ENCODE measurements around the gene CCDC146.
"Not testable (repeated sequence)": the region's sequence is repeated elsewhere in the genome, so short reads cannot be mapped to it uniquely, and the experiment has no call there.

CCDC146 gene

DNA sequence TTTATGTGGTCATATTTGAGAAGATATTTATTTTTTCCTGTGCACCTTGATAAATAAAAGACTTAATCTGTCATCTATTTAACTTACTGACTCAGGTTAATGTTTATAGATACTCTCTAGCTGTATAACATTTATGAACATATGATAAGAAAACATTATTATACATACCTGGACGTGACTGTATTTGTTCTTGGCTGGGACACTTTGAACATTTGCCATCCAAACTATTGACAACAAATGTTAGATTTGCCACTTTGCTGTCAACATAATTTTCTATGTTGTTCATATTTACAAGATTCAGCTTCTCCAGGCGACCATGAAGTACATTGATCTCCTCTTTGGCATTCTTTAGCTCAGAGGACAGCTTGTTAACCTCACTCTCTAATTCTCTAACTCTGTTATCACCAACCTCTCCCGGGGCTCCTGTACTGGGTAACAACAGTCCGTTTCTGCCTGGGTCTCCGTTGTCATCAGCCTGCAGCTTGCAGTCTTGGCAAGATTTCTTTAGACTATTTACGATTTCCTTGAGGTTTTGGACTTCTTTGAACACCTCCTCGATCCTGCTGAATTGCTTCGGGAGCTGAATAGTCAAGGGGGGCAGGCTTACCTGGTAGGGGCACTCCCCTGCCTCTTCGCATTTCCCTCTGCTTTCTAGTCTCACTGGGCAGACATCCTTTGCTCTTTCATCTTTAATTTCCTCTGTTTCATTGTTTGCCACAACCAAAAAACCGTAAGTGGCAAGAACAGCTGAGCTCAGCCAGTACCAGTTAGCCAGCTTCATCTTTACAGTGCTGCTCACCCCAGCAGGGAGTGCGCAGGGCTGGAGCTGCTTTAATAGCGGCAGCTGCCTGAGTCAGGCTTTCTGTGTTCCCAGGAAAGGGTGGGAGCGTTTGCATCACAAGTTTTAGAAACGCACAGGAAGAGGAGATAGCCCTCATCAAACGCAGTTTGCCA, 76.9 kb downstream of the CCDC146 start, which contains the start of gene FGL2:
FGL2 (minus strand) TSS at position 807 of the 954 bp plus-strand sequence; CDS start at position 781, 26 bp downstream.
- H3K9me3 ChIP-seq (ENCODE audit: control insufficient read depth, low read length) = no peaks in the 10 kb centered on the region
- WGBS, 2 experiments = 37 to 40% methylated on average over 14 to 15 of the region's 15 CpGs
- H3K4me1 ChIP-seq (ENCODE audit: control insufficient read depth, insufficient read depth, low read length) = peaks cover 5% of the 10 kb centered on the region
- H3K27me3 ChIP-seq (ENCODE audit: control insufficient read depth, insufficient read depth, low read length, poor library complexity, severe bottlenecking) = no peaks in the 10 kb centered on the region
- H3K27ac ChIP-seq (ENCODE audit: insufficient read depth, low read depth, low read length, poor library complexity, severe bottlenecking) = no peak within 1 kb of the TSS
- no peak within 1 kb of the TSS for H3K4me3 ChIP-seq (ENCODE audit: insufficient read depth, low read depth, low read length)
- H3K36me3 ChIP-seq (ENCODE audit: control insufficient read depth, insufficient read depth, low read length) = no peaks in the 10 kb centered on the region

DNA sequence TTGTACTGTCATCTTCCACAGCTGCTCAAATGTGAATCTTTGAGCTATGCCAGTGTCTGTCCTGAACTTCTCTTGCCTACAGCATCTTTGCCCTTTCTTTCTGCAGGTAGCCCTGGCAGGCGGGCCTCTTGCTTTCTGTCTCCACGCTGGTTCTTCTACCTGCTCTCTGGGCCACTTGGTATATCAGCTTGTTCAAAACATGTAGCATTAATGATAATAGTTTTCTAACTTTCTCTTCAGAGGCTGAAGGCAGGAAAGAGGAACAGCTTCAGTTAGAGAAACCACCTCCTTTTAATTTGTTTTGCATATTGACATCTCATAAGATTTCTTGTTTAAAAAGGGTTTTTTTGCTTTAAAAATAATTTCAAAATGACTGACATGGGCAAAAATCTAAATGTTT, 78.1 kb downstream of the CCDC146 start:
- Histone ChIP-seq H3K4me1 (ENCODE audit: control insufficient read depth, insufficient read depth, low read length) (peaks cover 5% of the 10 kb centered on the region), H3K36me3 (ENCODE audit: control insufficient read depth, insufficient read depth, low read length) (no peaks in the 10 kb centered on the region), H3K4me3 (ENCODE audit: insufficient read depth, low read depth, low read length) (no peak overlapping the region), H3K27ac (ENCODE audit: insufficient read depth, low read depth, low read length, poor library complexity, severe bottlenecking) (no peak overlapping the region), H3K27me3 (ENCODE audit: control insufficient read depth, insufficient read depth, low read length, poor library complexity, severe bottlenecking) (no peaks in the 10 kb centered on the region), H3K9me3 (ENCODE audit: control insufficient read depth, low read length) (no peaks in the 10 kb centered on the region)
- 87 to 92% methylated on average over 2 of the region's 2 CpGs for WGBS, 2 experiments

GRCh38 chr7:77202481-77202976, 80.1 kb downstream of the CCDC146 start:
- Histone ChIP-seq H3K4me3 (ENCODE audit: insufficient read depth, low read depth, low read length) (no peak overlapping the region), H3K27ac (ENCODE audit: insufficient read depth, low read depth, low read length, poor library complexity, severe bottlenecking) (no peak overlapping the region), H3K27me3 (ENCODE audit: control insufficient read depth, insufficient read depth, low read length, poor library complexity, severe bottlenecking) (no peaks in the 10 kb centered on the region), H3K9me3 (ENCODE audit: control insufficient read depth, low read length) (no peaks in the 10 kb centered on the region), H3K36me3 (ENCODE audit: control insufficient read depth, insufficient read depth, low read length) (no peaks in the 10 kb centered on the region), H3K4me1 (ENCODE audit: control insufficient read depth, insufficient read depth, low read length) (peaks cover 5% of the 10 kb centered on the region)
- 88 to 90% methylated on average over 4 of the region's 4 CpGs for WGBS, 2 experiments

GRCh38 chr7:77205706-77206105, 83.3 kb downstream of the CCDC146 start:
- Histone ChIP-seq H3K27ac (ENCODE audit: insufficient read depth, low read depth, low read length, poor library complexity, severe bottlenecking) (no peak overlapping the region), H3K4me3 (ENCODE audit: insufficient read depth, low read depth, low read length) (no peak overlapping the region), H3K4me1 (ENCODE audit: control insufficient read depth, insufficient read depth, low read length) (no peaks in the 10 kb centered on the region), H3K9me3 (ENCODE audit: control insufficient read depth, low read length) (peaks cover 3% of the 10 kb centered on the region), H3K27me3 (ENCODE audit: control insufficient read depth, insufficient read depth, low read length, poor library complexity, severe bottlenecking) (no peaks in the 10 kb centered on the region), H3K36me3 (ENCODE audit: control insufficient read depth, insufficient read depth, low read length) (peaks cover 2% of the 10 kb centered on the region)
- WGBS, 2 experiments = 98 to 100% methylated on average over 3 of the region's 3 CpGs

DNA sequence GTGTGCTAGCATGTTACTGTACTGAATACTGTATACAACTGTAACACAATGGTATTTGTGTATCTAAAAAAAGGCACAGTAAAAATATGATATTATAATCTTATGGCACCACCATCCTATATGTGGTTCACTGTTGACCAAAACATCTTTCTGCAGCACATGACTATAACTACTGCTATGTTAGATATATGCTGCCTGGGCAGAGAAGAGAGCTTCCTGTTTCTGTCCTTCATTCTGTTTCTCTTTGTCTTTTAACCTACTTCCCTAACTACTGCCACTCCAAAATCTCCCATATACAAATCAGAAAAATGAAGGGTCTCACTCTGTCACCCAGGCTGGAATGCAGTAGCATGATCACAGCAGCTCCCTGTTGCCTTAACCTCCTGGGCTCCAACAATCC, 86.0 kb downstream of the CCDC146 start:
- Histone ChIP-seq H3K27ac (ENCODE audit: insufficient read depth, low read depth, low read length, poor library complexity, severe bottlenecking) (no peak overlapping the region), H3K36me3 (ENCODE audit: control insufficient read depth, insufficient read depth, low read length) (peaks cover 2% of the 10 kb centered on the region), H3K9me3 (ENCODE audit: control insufficient read depth, low read length) (peaks cover 3% of the 10 kb centered on the region), H3K4me1 (ENCODE audit: control insufficient read depth, insufficient read depth, low read length) (no peaks in the 10 kb centered on the region), H3K27me3 (ENCODE audit: control insufficient read depth, insufficient read depth, low read length, poor library complexity, severe bottlenecking) (no peaks in the 10 kb centered on the region), H3K4me3 (ENCODE audit: insufficient read depth, low read depth, low read length) (no peak overlapping the region)

DNA sequence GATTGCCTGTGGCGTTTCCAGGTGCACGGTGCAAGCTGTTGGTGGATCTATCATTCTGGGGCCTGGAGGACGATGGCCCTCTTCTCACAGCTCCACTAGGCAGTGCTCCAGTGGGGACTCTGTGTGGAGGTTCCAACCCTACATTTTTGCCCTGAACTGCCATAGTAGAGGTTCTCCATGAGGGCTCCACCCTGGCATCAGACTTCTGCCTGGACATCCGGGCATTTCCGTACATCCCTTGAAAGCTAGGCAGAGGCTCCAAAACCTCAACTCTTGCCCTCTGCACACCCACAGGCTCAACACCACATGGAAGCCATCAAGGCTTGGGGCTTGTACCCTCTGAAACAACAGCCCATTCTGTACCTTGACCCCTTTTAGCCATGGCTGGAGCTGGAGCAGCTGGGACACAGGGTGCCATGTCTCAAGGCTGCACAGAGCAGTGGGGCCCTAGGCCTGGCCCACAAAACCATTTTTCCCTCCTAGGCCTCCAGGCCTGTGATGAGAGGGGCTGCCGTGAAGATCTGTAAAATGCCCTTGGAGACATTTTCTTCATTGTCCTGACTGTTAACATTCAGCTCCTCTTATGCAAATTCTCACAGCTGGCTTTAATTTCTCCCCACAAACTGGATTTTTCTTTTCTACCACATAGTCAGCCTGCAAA, 87.2 kb downstream of the CCDC146 start:
- H3K27ac ChIP-seq (ENCODE audit: insufficient read depth, low read depth, low read length, poor library complexity, severe bottlenecking) = no peak overlapping the region
- peaks cover 3% of the 10 kb centered on the region for H3K9me3 ChIP-seq (ENCODE audit: control insufficient read depth, low read length)
- whole genome bisulfite sequencing, 2 experiments = 92% methylated on average over 6 of the region's 6 CpGs
- no peaks in the 10 kb centered on the region for H3K27me3 ChIP-seq (ENCODE audit: control insufficient read depth, insufficient read depth, low read length, poor library complexity, severe bottlenecking)
- H3K4me3 ChIP-seq (ENCODE audit: insufficient read depth, low read depth, low read length) = no peak overlapping the region
- H3K4me1 ChIP-seq (ENCODE audit: control insufficient read depth, insufficient read depth, low read length) = no peaks in the 10 kb centered on the region
- H3K36me3 ChIP-seq (ENCODE audit: control insufficient read depth, insufficient read depth, low read length) = peaks cover 2% of the 10 kb centered on the region

GRCh38 chr7:77216181-77216845, 93.9 kb downstream of the CCDC146 start:
- WGBS, 2 experiments = 87 to 94% methylated on average over 3 of the region's 3 CpGs
- Histone ChIP-seq H3K27ac (ENCODE audit: insufficient read depth, low read depth, low read length, poor library complexity, severe bottlenecking) (no peak overlapping the region), H3K4me3 (ENCODE audit: insufficient read depth, low read depth, low read length) (no peak overlapping the region), H3K9me3 (ENCODE audit: control insufficient read depth, low read length) (no peaks in the 10 kb centered on the region), H3K4me1 (ENCODE audit: control insufficient read depth, insufficient read depth, low read length) (no peaks in the 10 kb centered on the region), H3K27me3 (ENCODE audit: control insufficient read depth, insufficient read depth, low read length, poor library complexity, severe bottlenecking) (no peaks in the 10 kb centered on the region), H3K36me3 (ENCODE audit: control insufficient read depth, insufficient read depth, low read length) (no peaks in the 10 kb centered on the region)

- Histone ChIP-seq H3K36me3 (ENCODE audit: control insufficient read depth, insufficient read depth, low read length) (no peaks in the 10 kb centered on the region), H3K27ac (ENCODE audit: insufficient read depth, low read depth, low read length, poor library complexity, severe bottlenecking) (no peak overlapping the region), H3K4me3 (ENCODE audit: insufficient read depth, low read depth, low read length) (no peak overlapping the region), H3K4me1 (ENCODE audit: control insufficient read depth, insufficient read depth, low read length) (no peaks in the 10 kb centered on the region), H3K9me3 (ENCODE audit: control insufficient read depth, low read length) (no peaks in the 10 kb centered on the region), H3K27me3 (ENCODE audit: control insufficient read depth, insufficient read depth, low read length, poor library complexity, severe bottlenecking) (no peaks in the 10 kb centered on the region)
- WGBS, 2 experiments = 71 to 93% methylated on average over 1 to 2 of the region's 2 CpGs
Measured at GRCh38 chr7:77217474-77218185, 95.2 kb downstream of the CCDC146 start.

GRCh38 chr7:77219701-77220331, 97.4 kb downstream of the CCDC146 start:
- WGBS, 2 experiments = 95 to 98% methylated on average over 10 of the region's 10 CpGs
- not testable (repeated sequence) for H3K4me1 ChIP-seq (ENCODE audit: control insufficient read depth, insufficient read depth, low read length)

More at GRCh38 chr7:77219701-77220331, 97.4 kb downstream of the CCDC146 start:
- H3K36me3 ChIP-seq (ENCODE audit: control insufficient read depth, insufficient read depth, low read length); H3K27me3 ChIP-seq (ENCODE audit: control insufficient read depth, insufficient read depth, low read length, poor library complexity, severe bottlenecking); H3K9me3 ChIP-seq (ENCODE audit: control insufficient read depth, low read length); H3K27ac ChIP-seq (ENCODE audit: insufficient read depth, low read depth, low read length, poor library complexity, severe bottlenecking); H3K4me3 ChIP-seq (ENCODE audit: insufficient read depth, low read depth, low read length): not testable (repeated sequence)
